H7 (cell line): ENCODE data around the gene S100A13. TPM values are rescaled to one million over a fixed set of nuclear protein-coding genes. Genes with fewer than 3 reads are reported as not detected.

Source experiments
- DNase-seq: peaks from one replicate; pipeline ENCODE4 v3.0.0; 2012
- H3K27me3 ChIP-seq: 2 replicates; pipeline ENCODE4 v1.6.0; 2011; ENCODE audit warnings: mild to moderate bottlenecking, low read length; ENCODE audit not compliant: control insufficient read depth, insufficient read depth
- H3K36me3 ChIP-seq: replicated peaks from 2 replicates; pipeline ENCODE4 v1.5.1; 2011; ENCODE audit warnings: low read length; ENCODE audit not compliant: control insufficient read depth, insufficient read depth
- H3K4me3 ChIP-seq: 2 replicates; pipeline ENCODE4 v1.5.1; 2011; ENCODE audit warnings: low read depth, mild to moderate bottlenecking, control low read depth, low read length, moderate library complexity; ENCODE audit not compliant: insufficient read depth
- total RNA-seq: library from RNA; depleted of rRNA; stranded (reverse); fragments of >200 nt; shearing (Covaris generic); gene quantifications from 2 replicates; pipeline ENCODE4 v1.2.3, GENCODE V29; 2014; rRNA removed

Gene S100A13
- total RNA-seq, 1 experiment from 2014 or later, result 93.2 TPM

DNA sequence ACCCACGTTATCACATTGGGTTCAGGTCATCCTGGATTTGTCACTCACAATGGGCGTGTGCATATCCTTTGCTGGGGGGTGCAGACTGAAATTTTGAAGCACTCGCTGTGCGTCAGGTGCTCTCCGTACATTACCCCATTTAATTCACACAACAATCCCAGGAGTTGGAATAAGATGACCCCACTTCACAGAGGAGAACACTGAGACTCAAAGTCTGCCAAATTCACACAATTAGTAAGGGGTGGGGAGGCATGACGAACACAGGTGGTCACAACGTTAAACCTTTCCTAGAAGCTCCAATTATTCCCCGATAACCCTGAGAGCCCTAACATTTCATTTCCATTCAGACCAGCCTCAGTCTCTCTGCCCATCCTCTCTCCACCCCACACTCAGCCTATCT, 57.8 kb downstream of the S100A13 start:
- Histone ChIP-seq H3K27me3 (no peaks in the 10 kb centered on the region; the same call in 1 of the 2 replicates), H3K4me3 (no peak overlapping the region), H3K36me3 (no peaks in the 10 kb centered on the region)
- DNase-seq, result no peak

Other genes starting within 250 kb of the S100A13 start
- gene S100A8, start 236.4 kb downstream of the S100A13 start, total RNA-seq, result not detected in 2 replicates
- gene S100A7A, start 211.0 kb downstream of the S100A13 start, total RNA-seq, result not detected in 2 replicates
- gene S100A7, start 166.9 kb downstream of the S100A13 start, total RNA-seq, result not detected in 2 replicates
- gene S100A6, start 91.5 kb downstream of the S100A13 start, total RNA-seq, result 1.3 and 1.4 TPM in 2 replicates
- not detected in 2 replicates for gene S100A5, start 86.6 kb downstream of the S100A13 start, total RNA-seq
- gene S100A4, start 81.7 kb downstream of the S100A13 start, total RNA-seq, result 17.3 and 18.0 TPM in 2 replicates
- 0.30 and 0.31 TPM in 2 replicates for gene S100A3, start 78.2 kb downstream of the S100A13 start, total RNA-seq
- gene S100A2, start 61.7 kb downstream of the S100A13 start, total RNA-seq, result 0.94 TPM in 1 of 2 replicates, not detected in the other
- 34.5 and 89.0 TPM in 2 replicates for gene S100A16, start 14.4 kb downstream of the S100A13 start, total RNA-seq
- 1.8 and 2.0 TPM in 2 replicates for gene S100A14, start 11.2 kb downstream of the S100A13 start, total RNA-seq
- gene S100A1, start 929 bp upstream of the S100A13 start, total RNA-seq, result 0.63 and 0.80 TPM in 2 replicates
- gene CHTOP, start 6.6 kb upstream of the S100A13 start, total RNA-seq, result 63.8 and 67.0 TPM in 2 replicates
- 48.3 and 48.5 TPM in 2 replicates for gene SNAPIN, start 31.2 kb upstream of the S100A13 start, total RNA-seq
- 624 and 716 TPM in 2 replicates for gene ILF2, start 43.5 kb upstream of the S100A13 start, total RNA-seq
- 8.7 and 10.7 TPM in 2 replicates for gene NPR1, start 51.2 kb upstream of the S100A13 start, total RNA-seq
- 58.3 and 66.6 TPM in 2 replicates for gene INTS3, start 100.5 kb upstream of the S100A13 start, total RNA-seq
- 44.7 and 48.9 TPM in 2 replicates for gene SLC27A3, start 147.9 kb upstream of the S100A13 start, total RNA-seq